ENCODE measurements around the gene PARS2. TPM values are rescaled to one million over a fixed set of nuclear protein-coding genes. Genes with fewer than 3 reads are reported as not detected.

The PARS2 gene
- polyA plus RNA-seq, 1 donor (not counting 4 experiments of a cell fraction or from before 2014, with no cell fraction given) = 3.0 TPM

- Histone ChIP-seq H3K4me1 (ENCODE audit: control insufficient read depth, extremely low read depth, insufficient read depth, low read length) (peaks cover 29% of the 10 kb centered on the region), H3K27ac (ENCODE audit: control insufficient read depth, insufficient read depth, low read length) (no peak overlapping the region), H3K4me2 (ENCODE audit: control insufficient read depth, extremely low read depth, insufficient read depth, low read depth, low read length) (no peak overlapping the region), H3K9ac (ENCODE audit: control insufficient read depth, extremely low read depth, insufficient read depth, low read length) (no peak overlapping the region), H3K9me3 (ENCODE audit: control insufficient read depth, low read depth, low read length) (no peaks in the 10 kb centered on the region), H4K20me1 (ENCODE audit: control insufficient read depth, extremely low read depth, insufficient read depth, low read length) (no peaks in the 10 kb centered on the region), H3K79me2 (ENCODE audit: control insufficient read depth, insufficient read depth, low read length) (no peaks in the 10 kb centered on the region), H3K4me3 (ENCODE audit: control insufficient read depth in 2 of 3, extremely low read depth in 1 of 3, insufficient read depth in 2 of 3, low read depth in 1 of 3, low read length in 3 of 3) (no peak overlapping the region), H3K27me3 (ENCODE audit: control insufficient read depth, extremely low read depth, insufficient read depth, low read length) (no peaks in the 10 kb centered on the region), H3K36me3 (ENCODE audit: control insufficient read depth in 2 of 2, extremely low read depth in 1 of 2, insufficient read depth in 2 of 2, low read length in 2 of 2) (no peaks in the 10 kb centered on the region), H2AFZ (ENCODE audit: control insufficient read depth, low read length) (no peak overlapping the region), H3K9me1 (ENCODE audit: control insufficient read depth, extremely low read depth, insufficient read depth, low read length) (peaks cover 2% of the 10 kb centered on the region)
- DNase-seq (ENCODE audit: low read depth, low spot score) (no peak), FAIRE-seq (no peak)
- dilution Hi-C loops (cut with MboI; ENCODE audit: extremely low pct_ligation_motif_present, low sequenced_read_pairs) = no loop called here
- TF ChIP-seq EZH2 (IDR thresholded peaks at IDR 0.05; ENCODE audit: low read length) = no peak
- no peak for TF ChIP-seq CTCF (optimal IDR thresholded peaks at IDR 0.05 in 1 of 3, IDR thresholded peaks at IDR 0.05 in 1 of 3, conservative IDR thresholded peaks at IDR 0.05 in 1 of 3; ENCODE audit: extremely low read depth in 1 of 3, insufficient read depth in 2 of 3, low read length in 3 of 3)
Measured at GRCh38 chr1:54803761-54804470, 39.6 kb upstream of the PARS2 start.

GRCh38 chr1:54800899-54801759 is 36.8 kb upstream of the PARS2 start, which contains the start of gene TTC22:
TTC22 (minus strand) TSS chr1:54801323; CDS start chr1:54801163, 160 bp downstream.
- no peaks in the 10 kb centered on the region for H3K27me3 ChIP-seq (ENCODE audit: control insufficient read depth, extremely low read depth, insufficient read depth, low read length)
- peak within 1 kb of the TSS; percentile 52 to 71 (median 68) for H3K4me3 ChIP-seq (ENCODE audit: control insufficient read depth in 2 of 3, extremely low read depth in 1 of 3, insufficient read depth in 2 of 3, low read depth in 1 of 3, low read length in 3 of 3)
- TF ChIP-seq EZH2 (IDR thresholded peaks at IDR 0.05; ENCODE audit: low read length) (no peak), CTCF (optimal IDR thresholded peaks at IDR 0.05 in 1 of 3, IDR thresholded peaks at IDR 0.05 in 1 of 3, conservative IDR thresholded peaks at IDR 0.05 in 1 of 3; ENCODE audit: extremely low read depth in 1 of 3, insufficient read depth in 2 of 3, low read length in 3 of 3) (peak; percentile 70 to 87 (median 85))
- DNase-seq (ENCODE audit: low read depth, low spot score) (no peak), FAIRE-seq (peak; percentile 69)
- dilution Hi-C loops (cut with MboI; ENCODE audit: extremely low pct_ligation_motif_present, low sequenced_read_pairs) = no loop called here
- H3K79me2 ChIP-seq (ENCODE audit: control insufficient read depth, insufficient read depth, low read length) = no peaks in the 10 kb centered on the region
- peak within 1 kb of the TSS; percentile 92 for H2AFZ ChIP-seq (ENCODE audit: control insufficient read depth, low read length)
- peaks cover 32% of the 10 kb centered on the region for H3K4me1 ChIP-seq (ENCODE audit: control insufficient read depth, extremely low read depth, insufficient read depth, low read length)
- peak within 1 kb of the TSS; percentile 53 for H3K27ac ChIP-seq (ENCODE audit: control insufficient read depth, insufficient read depth, low read length)
- peak within 1 kb of the TSS; percentile 75 for H3K9ac ChIP-seq (ENCODE audit: control insufficient read depth, extremely low read depth, insufficient read depth, low read length)
- no peaks in the 10 kb centered on the region for H3K9me3 ChIP-seq (ENCODE audit: control insufficient read depth, low read depth, low read length)
- H4K20me1 ChIP-seq (ENCODE audit: control insufficient read depth, extremely low read depth, insufficient read depth, low read length) = no peaks in the 10 kb centered on the region
- H3K9me1 ChIP-seq (ENCODE audit: control insufficient read depth, extremely low read depth, insufficient read depth, low read length) = peaks cover 2% of the 10 kb centered on the region
- no peaks in the 10 kb centered on the region for H3K36me3 ChIP-seq (ENCODE audit: control insufficient read depth in 2 of 2, extremely low read depth in 1 of 2, insufficient read depth in 2 of 2, low read length in 2 of 2)
- H3K4me2 ChIP-seq (ENCODE audit: control insufficient read depth, extremely low read depth, insufficient read depth, low read depth, low read length) = peak within 1 kb of the TSS; percentile 82
